ENCODE measurements around the gene GALNTL6.

The GALNTL6 gene

DNA sequence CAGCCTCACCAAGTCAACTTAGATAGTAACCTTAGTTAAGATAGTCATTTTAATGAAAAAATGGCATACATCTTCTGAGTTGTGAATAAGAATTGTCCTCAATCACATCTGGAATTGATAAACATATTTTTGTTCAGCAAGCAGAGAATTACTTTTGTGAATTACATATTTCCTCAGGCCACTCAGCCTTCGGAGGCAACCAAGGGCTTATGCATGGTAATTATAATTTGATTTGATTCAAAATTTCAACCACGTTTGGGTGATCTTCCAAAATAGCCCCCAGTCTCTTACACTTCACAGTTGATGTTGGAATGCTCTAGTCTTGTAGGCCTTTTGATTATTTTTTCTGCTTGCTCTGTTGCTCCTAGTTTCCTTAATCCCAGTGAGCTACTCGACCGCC is 63.4 kb downstream of the GALNTL6 start:
- no peak for DNase-seq (ENCODE audit: extremely low read depth in 1 of 2, low read depth in 1 of 2)

DNA sequence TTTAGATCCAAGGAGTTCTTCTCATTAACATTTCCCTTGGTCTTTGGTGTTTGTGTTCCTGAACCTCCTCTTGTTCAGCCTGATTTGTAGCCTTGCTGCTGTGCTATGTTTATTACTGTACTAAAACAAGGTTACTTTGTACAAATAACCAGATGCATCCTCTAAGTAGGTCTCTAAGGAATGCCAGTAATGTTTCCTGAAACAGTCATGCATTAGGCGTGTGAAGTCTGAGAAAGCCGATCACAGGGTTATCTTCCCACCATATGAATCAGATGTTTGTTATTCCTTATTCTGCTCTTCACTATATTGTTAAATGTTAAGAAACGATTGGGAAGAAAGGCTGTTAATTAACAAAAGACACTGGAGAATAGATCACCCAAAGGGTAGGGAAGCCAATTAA is 66.9 kb downstream of the GALNTL6 start:
- DNase-seq (ENCODE audit: extremely low read depth in 1 of 2, low read depth in 1 of 2), result no peak

DNA sequence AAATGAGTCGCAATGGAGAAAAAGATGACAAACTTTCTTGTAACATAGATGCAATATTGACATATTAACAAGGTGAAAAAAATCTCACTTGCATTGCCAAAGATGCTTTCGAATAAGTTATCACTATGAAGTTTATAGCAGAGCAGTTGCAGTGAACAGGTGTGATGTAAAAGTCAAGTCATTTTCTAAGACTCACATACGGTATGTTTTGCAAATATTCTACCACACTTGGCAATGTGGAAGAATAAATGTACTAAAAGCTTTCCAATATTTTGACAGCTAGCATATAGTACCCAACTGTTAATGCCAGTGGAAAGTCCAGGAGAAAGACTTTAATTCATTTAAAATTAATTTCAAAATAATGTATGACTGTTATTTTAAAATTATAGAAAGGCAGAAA is 76.5 kb downstream of the GALNTL6 start:
- no peak for DNase-seq (ENCODE audit: extremely low read depth in 1 of 2, low read depth in 1 of 2)

DNA sequence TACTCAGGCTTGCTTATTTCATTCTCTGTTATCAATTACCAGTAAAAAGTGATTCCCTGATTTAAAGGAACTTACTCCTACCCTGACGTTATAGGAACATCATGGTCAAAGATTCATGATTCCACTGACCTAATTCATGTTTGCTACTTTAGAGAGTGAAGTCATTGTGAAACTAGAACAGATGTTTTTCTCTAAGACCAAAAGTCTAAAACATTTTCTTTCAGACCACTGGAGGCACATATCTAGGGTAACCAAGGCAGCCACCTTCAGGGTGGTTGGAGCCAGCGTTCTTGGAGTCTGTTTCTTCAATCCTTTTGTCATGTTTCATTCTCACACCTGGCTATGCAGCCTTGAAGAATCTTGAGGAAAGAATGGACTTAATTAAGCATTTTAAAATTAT is 77.8 kb downstream of the GALNTL6 start:
- DNase-seq (ENCODE audit: extremely low read depth in 1 of 2, low read depth in 1 of 2), result no peak

DNA sequence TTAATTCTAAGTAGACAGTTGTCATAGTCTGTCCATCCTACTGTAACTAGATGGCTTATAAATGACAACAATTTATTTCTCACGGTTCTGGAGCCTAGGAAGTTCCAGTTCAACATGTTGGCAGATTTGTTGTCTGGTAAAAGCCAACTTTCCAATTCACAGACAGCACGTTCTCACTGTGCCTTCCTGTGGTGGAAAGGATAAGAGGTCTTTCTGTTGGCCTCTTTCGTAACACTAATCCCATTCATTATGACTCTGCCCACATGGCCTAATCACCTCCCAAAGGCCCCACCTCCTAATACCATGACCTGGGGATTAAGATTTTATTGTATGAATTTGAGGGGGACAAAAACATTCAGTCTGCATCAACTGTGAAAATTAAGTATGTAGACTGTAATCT is 83.2 kb downstream of the GALNTL6 start:
- no peak for DNase-seq (ENCODE audit: extremely low read depth in 1 of 2, low read depth in 1 of 2)

DNA sequence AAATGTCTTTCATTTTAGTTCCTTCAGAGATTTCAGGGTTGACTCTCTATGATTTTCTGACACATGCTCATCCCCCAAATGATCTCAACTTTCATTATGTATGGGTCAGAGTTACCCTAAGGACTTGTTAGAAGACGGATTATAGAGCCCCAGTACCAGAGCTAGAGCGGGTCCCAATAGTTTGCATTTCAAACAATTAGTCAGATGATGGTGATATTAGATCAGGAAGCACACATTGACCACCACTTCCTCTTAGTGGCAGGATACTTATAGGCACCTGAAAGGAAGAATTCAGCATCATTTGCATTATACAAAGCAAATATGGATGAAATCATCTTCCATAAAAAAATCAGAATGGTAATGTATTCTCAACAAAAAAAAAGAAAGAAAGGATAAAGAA is 106.1 kb downstream of the GALNTL6 start:
- no peak for DNase-seq (ENCODE audit: extremely low read depth in 1 of 2, low read depth in 1 of 2)

DNA sequence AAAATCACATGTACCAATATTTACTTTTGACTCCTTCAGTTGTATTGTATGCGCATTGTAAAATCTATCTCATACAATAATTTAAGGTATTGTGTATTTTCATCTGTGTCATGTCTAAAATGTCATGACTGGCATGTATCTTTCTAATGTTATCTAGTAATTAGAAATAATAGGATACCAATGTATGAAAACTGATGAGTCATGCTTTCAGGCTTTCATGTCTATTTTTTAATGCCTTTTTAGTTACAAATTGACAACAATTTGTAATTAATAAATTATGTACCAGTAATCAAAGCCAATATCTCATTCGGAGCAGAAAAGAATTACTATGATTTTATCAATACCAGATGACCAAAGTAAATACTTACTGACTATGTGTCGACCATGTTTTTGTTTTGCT is 107.7 kb downstream of the GALNTL6 start:
- DNase-seq (ENCODE audit: extremely low read depth in 1 of 2, low read depth in 1 of 2), result no peak

DNA sequence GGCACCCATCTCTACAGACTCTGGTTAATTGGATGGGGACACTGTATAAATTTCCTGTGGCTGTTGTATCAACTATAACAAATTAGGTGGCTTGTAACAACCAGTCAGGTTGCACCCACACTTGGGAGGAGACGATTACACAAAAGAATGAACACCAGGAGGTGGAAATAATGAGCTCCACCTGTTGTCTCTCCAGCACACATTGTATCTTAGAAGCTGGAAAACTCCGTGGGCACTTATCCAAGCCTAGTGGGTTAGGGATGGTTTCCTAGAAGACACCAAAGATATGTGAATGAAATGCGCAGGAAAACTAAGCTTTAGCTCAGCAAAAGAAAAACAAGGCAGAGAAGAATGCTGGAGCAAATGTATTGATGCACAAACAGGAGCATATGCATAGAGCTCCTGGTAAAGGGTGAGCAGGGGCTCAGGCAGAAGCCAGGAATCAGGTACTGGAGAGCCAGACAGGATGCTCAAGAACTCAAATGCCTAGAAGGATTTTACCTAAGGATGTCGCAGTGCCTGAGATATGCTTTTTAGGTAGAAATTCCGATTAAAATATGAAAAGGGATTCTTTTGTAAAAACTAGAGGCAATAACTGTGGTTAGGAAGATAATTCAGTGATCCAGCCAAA is 111.7 kb downstream of the GALNTL6 start:
- no peak for DNase-seq (ENCODE audit: extremely low read depth in 1 of 2, low read depth in 1 of 2)

DNA sequence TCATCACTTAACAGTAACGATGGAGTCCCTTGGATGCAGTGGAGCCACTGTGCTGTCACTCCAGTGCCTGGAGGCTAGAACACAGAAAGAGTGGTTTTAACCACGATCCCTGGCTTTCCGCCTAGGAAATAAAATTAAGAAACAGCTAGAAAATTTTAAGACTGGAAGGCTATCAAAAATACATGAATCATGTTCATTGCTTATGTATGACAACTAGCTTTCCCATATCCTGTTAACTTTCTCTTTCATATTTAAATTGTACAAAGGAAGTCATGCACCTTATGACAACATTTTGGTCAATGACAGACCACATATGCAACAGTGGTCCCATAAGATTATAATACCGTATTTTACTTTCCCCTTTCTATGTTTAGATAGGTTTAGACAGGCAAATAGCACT is 115.1 kb downstream of the GALNTL6 start:
- no peak for DNase-seq (ENCODE audit: extremely low read depth in 1 of 2, low read depth in 1 of 2)

DNA sequence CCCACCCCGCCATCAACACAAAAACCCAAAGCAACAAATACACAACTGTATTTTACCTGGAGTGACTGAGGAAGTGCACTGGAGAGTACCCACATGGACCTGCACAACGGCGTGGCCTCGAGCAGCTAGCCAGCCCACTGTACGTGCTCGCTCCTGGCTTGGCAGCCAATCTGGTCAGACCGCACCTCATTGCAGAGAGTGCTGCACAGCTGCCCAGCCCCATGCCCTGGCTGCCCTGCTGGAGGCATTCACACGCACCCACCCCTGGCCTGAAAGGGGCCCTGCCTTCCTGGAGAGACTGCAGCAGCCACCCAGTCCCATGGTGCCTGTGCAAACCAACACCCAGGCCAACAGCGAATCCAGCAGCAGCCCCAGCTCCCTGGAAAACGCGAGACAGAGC is 116.3 kb downstream of the GALNTL6 start:
- DNase-seq (ENCODE audit: extremely low read depth in 1 of 2, low read depth in 1 of 2), result no peak

DNA sequence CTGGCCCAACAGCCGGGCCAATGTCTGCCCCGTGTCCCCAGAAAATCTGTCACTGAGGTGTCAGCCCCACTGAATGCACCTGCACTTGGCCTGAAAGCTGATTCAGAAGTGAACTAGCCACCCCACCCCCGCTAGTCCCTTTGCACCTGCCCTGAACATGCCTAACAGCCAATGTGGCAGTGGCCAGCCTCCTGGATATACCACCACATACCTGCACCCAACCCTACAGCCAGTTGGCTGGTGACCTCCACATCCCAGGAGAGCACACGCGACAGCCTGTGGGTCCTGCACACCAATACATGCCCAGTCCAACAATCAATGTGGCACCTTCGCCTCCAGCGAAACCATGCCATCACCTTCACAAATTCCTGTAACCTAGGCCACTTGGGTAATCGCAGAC is 116.7 kb downstream of the GALNTL6 start:
- no peak for DNase-seq (ENCODE audit: extremely low read depth in 1 of 2, low read depth in 1 of 2)

DNA sequence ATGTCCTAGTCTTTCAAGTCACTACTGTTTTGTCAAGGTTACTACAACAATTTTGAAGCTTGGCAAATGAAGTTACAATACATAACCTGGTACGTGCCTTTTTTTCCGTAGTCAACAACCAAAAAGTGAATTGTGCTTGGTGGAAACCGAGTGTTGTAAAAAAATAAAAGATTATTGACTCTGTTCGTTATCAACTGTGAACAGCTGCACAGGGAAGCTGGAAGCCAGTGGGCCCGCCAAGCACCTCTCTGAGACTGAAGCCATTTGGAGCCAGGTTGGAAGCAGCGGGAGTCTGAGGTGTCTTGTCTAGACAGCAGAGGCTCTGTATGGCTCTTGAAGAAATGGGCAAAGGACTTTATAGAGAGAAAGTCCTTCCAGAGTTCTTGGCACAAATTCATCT is 119.0 kb downstream of the GALNTL6 start:
- DNase-seq (ENCODE audit: extremely low read depth in 1 of 2, low read depth in 1 of 2), result no peak

DNA sequence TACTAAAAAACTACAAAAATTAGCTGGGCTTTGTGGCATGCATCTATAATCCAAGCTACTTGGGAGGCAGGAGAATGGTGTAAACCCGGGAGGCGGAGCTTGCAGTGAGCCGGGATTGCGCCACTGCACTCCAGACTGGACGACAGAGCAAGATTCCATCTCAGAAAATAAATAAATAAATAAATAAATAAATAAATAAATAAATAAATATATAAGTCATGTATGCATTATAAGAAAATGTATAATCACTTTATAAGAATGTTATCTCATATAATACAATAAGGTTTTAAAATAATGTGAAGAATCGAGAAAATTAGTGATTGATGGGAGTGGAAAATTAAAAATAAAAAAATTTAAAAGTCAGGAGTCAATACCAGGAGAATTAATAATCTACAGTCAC is 127.5 kb downstream of the GALNTL6 start:
- DNase-seq (ENCODE audit: extremely low read depth in 1 of 2, low read depth in 1 of 2), result no peak

DNA sequence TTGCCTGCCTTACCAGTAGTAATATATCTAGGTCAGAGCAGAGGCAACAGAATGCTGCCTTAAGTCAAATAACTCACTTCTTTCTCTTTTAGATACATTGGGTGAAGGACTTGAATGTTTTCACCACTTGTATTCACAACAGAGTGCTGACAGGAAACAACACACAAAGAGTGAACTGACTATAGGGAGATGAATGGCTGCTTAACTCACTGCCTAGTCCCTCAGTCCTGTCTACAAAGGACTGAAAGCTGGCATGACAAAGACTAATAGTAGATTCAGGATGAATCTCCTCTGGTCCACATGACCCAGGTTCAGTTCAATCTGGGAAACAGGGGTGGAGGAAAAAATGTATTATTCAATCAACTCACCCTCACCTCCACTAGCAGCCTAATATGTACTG is 134.2 kb downstream of the GALNTL6 start:
- no peak for DNase-seq (ENCODE audit: extremely low read depth in 1 of 2, low read depth in 1 of 2)

DNA sequence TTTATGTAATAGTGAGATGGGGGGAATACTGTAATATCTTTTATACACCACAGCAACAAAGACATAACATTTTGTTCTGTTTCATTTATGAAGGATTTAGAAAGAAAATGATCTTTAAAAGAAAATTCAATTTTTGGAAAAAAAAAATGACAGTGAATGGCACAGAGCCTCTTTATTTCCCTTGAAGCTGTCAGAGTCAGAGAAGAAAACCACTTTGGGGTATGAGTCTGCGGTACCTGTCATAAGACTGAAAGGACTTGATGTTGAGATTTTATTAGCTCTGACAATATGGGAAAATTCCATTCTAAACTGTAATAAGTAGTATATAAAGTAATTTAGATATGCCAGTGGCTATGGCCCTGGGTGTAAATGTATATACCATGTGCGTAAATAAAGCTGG is 134.8 kb downstream of the GALNTL6 start:
- no peak for DNase-seq (ENCODE audit: extremely low read depth in 1 of 2, low read depth in 1 of 2)

DNA sequence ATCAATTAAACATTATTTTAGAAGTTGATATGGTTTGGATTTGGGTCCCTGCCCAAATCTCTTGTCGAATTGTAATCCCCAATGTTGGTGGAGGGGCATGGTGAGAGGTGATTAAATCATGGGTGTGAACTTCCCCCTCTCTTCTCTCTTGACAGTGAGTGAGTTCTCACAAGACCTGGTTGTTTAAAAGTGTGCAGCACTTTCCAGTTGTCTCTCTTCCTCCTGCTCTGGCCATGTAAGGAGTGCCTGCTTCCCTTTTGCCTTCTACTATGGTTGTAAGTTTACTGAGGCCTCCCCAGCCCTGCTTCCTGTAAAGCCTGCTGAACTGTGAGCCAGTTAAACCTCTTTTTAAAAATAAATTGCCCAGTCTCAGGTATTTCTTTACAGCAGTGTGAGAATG is 141.4 kb downstream of the GALNTL6 start:
- no peak for DNase-seq (ENCODE audit: extremely low read depth in 1 of 2, low read depth in 1 of 2)

DNA sequence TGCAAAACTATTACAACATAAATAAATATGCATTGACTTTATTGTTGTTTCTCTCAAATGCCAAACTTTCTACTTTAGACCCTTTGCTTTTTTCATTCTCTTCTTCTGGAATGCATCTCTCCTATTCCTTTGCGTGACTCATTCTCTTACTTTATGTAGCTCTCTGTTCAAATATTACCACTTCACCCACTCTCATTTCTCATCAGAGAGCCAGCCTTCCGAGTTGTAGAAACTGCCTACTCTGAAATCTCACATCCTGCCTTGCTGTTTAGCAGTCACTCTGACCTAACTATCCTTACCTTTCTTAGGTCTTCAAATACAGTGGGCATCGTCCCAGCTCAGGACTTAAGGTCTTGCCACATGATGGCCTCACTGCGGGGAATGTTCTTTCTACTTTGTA is 143.5 kb downstream of the GALNTL6 start:
- DNase-seq (ENCODE audit: extremely low read depth in 1 of 2, low read depth in 1 of 2), result no peak

DNA sequence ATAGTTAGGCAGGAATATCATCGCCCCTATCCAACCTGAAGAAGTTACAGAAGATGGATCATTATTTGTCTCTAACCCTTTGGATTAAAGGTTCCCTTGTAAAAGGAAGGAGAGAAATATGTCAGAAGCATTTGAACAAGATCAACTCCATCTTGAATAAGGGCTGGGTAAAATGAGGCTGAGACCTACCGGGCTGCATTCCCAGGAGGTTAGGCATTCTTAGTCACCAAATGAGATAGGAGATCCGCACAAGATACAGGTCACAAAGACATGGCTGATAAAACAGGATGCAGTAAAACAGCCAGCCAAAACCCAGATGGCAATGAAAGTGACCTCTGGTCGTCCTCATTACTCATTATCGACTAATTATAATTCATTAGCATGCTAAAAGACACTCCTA is 148.9 kb downstream of the GALNTL6 start:
- no peak for DNase-seq (ENCODE audit: extremely low read depth in 1 of 2, low read depth in 1 of 2)

DNA sequence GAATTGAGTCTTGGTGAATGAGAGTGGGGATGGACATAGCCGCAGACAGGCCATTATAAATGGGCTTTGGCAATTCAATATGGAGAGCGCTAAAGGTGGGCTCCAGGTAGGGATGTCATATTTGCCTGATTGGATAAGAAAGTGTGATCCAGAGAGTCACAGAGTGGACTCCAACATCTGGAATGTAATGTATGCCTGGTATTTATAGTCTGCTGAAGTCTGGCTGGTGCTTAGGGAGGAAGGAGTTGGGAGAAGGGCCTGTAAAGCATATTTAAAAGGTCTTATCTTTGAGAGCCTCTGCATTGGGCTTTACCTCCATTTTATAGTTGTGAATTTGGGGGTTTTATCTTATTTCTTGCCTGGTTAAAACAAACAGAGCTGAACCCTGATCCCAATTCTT is 153.2 kb downstream of the GALNTL6 start:
- DNase-seq (ENCODE audit: extremely low read depth in 1 of 2, low read depth in 1 of 2), result no peak

DNA sequence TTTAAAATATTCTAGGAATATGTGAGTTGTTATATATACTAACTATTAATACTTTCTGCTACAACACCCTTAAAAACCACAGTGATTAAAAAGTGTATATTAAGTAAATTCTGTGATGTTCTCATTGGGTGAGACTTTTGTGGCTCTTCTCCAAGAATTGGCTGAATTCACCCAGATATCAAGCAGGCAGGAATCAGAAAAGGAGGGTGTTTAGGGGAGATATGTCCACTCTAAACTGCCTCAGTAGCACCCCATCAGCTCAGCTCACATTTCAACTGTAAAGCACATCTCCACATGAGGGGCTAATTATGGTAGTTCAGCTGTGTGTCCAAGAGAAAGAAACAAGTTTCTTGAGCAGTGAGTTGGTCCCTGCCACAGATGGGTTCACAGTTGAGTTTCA is 165.0 kb downstream of the GALNTL6 start:
- no peak for DNase-seq (ENCODE audit: extremely low read depth in 1 of 2, low read depth in 1 of 2)

DNA sequence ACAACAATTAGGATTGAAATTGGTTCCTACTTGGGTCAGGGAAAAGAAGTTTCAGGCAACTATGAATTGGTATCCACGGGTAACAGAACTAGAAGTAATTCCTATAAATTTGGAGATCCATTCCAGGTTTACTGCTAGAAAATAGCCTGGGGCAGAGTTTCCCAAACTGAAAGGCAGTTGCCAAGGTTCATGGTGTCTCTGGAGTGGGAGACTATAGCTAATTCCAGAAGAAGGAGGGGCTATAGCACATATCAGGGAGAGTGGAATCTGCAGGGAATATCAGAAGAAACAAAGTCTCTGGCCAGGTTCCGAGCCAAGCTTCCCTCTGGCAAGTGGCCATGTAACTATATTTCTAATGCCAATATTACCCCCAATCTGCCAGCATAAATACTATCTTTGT is 166.3 kb downstream of the GALNTL6 start:
- DNase-seq (ENCODE audit: extremely low read depth in 1 of 2, low read depth in 1 of 2), result no peak

DNA sequence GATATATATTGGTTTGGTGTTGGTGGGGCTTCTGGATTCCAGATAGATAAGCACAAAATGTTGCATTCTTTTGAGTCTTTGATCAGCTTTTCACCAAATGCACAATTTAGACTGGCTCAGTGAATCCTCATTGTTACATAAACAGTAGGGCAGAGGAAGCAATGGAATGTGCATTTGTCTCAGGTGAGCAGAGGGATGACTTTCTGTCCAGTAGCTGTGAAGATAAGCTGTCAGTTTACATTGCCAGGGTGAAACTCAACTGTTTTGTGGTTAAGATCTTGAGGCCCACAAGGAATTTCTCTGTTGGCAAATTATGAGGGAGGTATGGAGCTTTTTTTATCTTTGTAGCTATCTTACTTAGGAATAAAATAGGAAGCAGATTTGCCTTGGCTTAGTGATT is 168.0 kb downstream of the GALNTL6 start:
- no peak for DNase-seq (ENCODE audit: extremely low read depth in 1 of 2, low read depth in 1 of 2)

DNA sequence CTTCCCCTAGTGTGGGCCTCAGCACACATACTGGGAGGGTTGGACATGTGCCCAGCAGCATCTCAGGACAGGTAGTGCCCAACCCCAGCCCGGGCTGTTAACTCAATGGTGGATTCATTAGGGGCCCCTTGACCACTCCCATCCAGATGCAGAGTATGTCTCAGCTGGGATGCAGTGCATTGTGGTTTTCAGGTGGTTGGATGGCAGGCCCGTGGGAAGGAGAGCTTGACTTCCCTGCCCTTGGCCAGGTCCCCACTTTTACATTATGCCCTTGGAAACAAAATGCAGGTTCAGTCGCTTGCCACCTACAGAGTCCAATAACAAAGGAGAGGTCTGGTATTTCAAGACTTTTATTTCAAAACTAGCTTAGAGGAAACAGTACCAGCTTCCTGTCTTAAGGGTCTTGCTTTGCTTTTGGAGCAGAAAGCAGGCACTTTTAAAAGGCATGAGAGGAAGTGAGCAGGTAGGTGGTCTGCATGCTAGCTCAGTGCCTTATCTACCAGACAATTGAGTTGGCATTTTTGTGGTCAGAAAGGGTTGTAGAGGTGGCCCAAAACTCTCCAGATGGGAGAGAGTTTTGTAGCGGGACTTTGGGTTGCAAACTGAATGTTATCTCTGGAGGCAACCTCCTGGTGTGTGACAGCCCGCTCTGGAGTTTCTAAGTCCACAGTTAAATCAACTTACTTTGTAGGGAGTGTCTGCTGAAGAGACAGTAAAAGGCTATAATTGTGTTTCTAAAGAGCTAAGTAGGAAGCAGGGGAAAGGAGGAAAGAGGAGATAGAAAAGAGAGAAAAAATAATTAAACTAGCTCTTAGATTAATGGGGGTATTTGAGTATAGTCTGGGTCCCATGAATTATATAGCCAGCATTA is 171.0 kb downstream of the GALNTL6 start:
- no peak for DNase-seq (ENCODE audit: extremely low read depth in 1 of 2, low read depth in 1 of 2)

Measured in stimulated activated CD8-positive, alpha-beta memory T cell treated with anti-CD3 and anti-CD28 coated beads, Interleukin-7, amount 100 ng/mL, for 48 hours (primary cell).